Lung (tissue), 12 donors: ENCODE measurements around the gene SEPTIN8. TPM values are rescaled to one million over a fixed set of nuclear protein-coding genes. Genes with fewer than 3 reads are reported as not detected.

Source experiments
- ATAC-seq: fragments of 200-7000 bp; cut with Tn5 transposase; one replicate; pipeline ENCODE4 v1.9.1; 2020; ENCODE audit warnings: moderate number of reproducible peaks; ENCODE audit not compliant: insufficient read depth, low FRiP score
- DNase-seq, 3 donors: peaks; one replicate each; pipeline ENCODE4 v3.0.0-alpha.2; 2013 to 2017
- H3K27ac ChIP-seq, 2 donors: one replicate each; pipeline ENCODE4 v1.5.1; 2013; ENCODE audit warnings: mild to moderate bottlenecking in 2 of 2, moderate library complexity in 2 of 2, control low read depth in 1 of 2, inconsistent platforms in 1 of 2, low read depth in 1 of 2, low read length in 1 of 2
- H3K27me3 ChIP-seq, 3 donors: one replicate each; pipeline ENCODE4 v1.5.1; 2013; ENCODE audit warnings: low read length in 2 of 3; ENCODE audit not compliant: control insufficient read depth in 3 of 3, insufficient read depth in 3 of 3
- H3K36me3 ChIP-seq, 4 donors: one replicate each; pipeline ENCODE4 v1.5.1; 2013; ENCODE audit warnings: low read length in 4 of 4, mild to moderate bottlenecking in 1 of 4, moderate library complexity in 1 of 4; ENCODE audit not compliant: control insufficient read depth in 4 of 4, insufficient read depth in 4 of 4
- H3K4me1 ChIP-seq, 5 donors: one replicate each; pipeline ENCODE4 v1.5.1; 2013; ENCODE audit warnings: low read length in 5 of 5, mild to moderate bottlenecking in 2 of 5, moderate library complexity in 1 of 5; ENCODE audit not compliant: control insufficient read depth in 5 of 5, insufficient read depth in 5 of 5
- H3K4me3 ChIP-seq: one replicate; pipeline ENCODE4 v1.5.1; 2013; ENCODE audit warnings: mild to moderate bottlenecking, control low read depth, moderate library complexity
- H3K9ac ChIP-seq, 2 donors: one replicate each; pipeline ENCODE4 v1.5.1; 2013; ENCODE audit warnings: low read length in 2 of 2, control low read depth in 1 of 2; ENCODE audit not compliant: insufficient read depth in 1 of 2
- H3K9me3 ChIP-seq, 4 donors: one replicate each; pipeline ENCODE4 v1.5.1; 2013; ENCODE audit warnings: low read length in 3 of 4, mild to moderate bottlenecking in 1 of 4, moderate library complexity in 1 of 4; ENCODE audit not compliant: control insufficient read depth in 4 of 4, insufficient read depth in 3 of 4
- CTCF ChIP-seq: IDR thresholded peaks from 2 replicates; pipeline ENCODE4 v1.5.1; 2012; ENCODE audit warnings: mild to moderate bottlenecking; ENCODE audit errors: control extremely low read depth, extremely low read depth
- WGBS, 2 donors: extraction: QIAGEN DNeasy Blood & Tissue Kit; methylation state at CpG; one replicate each; pipeline ENCODE4 v1.1.7; 2013; 5-methylcytosine and 5-hydroxymethylcytosine counted together
- polyA plus RNA-seq, 2 donors: library from polyadenylated mRNA; stranded (reverse); fragments of 200-250 nt; gene quantifications; one replicate each; pipeline ENCODE4 v1.2.1, GENCODE V29; 2013
- total RNA-seq, 2 donors: library from RNA; depleted of rRNA in 1 of 2; stranded (reverse); fragments of >200 nt in 1 of 2; gene quantifications; one replicate each; pipeline ENCODE4 v1.2.1, GENCODE V29; 2014 to 2021
- donor health status: control.
- donor health status: control.
- donor health status: Bipolar disorder and iron deficiency.
- donor health status: healthy.
- donor health status: DM: yes; HTN: yes; CAD: no.

SEPTIN8 gene
- total and polyA plus RNA-seq, 4 donors: 12.4 to 37.8 (median 22.0) TPM

- peaks cover 3 to 19% (median 16%) of the 10 kb centered on the region in 4 donors for H3K36me3 ChIP-seq
- H3K27me3 ChIP-seq: peaks cover 0 to 2% (median 0%) of the 10 kb centered on the region in 3 donors
- ATAC-seq (no peak), DNase-seq (peak in 2 of 3 donors; percentile 35 to 50)
- no peaks in the 10 kb centered on the region for H3K9me3 ChIP-seq
- H3K4me3 ChIP-seq: no peak overlapping the region
- no peak overlapping the region for H3K9ac ChIP-seq
- no peaks in the 10 kb centered on the region for H3K4me1 ChIP-seq
- no peak overlapping the region for H3K27ac ChIP-seq
- no peak for TF ChIP-seq CTCF
Measured at GRCh38 chr5:132754947-132755346, 22.1 kb downstream of the SEPTIN8 start.

- Histone ChIP-seq H3K4me3 (no peak overlapping the region), H3K9me3 (no peaks in the 10 kb centered on the region), H3K36me3 (peaks cover 3 to 16% (median 10%) of the 10 kb centered on the region in 4 donors), H3K4me1 (no peaks in the 10 kb centered on the region), H3K27ac (no peak overlapping the region), H3K27me3 (peaks cover 0 to 5% (median 0%) of the 10 kb centered on the region in 3 donors), H3K9ac (no peak overlapping the region)
- WGBS, 2 donors: 96 to 97% methylated on average over 4 of the region's 4 CpGs
- no peak for TF ChIP-seq CTCF
- no peak for DNase-seq
- ATAC-seq: no peak
Measured at GRCh38 chr5:132754111-132754510, 22.9 kb downstream of the SEPTIN8 start.

GRCh38 chr5:132753135-132753987, 23.7 kb downstream of the SEPTIN8 start:
- DNase-seq: peak in 1 of 3 donors; percentile 13
- no peak overlapping the region for H3K27ac ChIP-seq
- peaks cover 2 to 12% (median 8%) of the 10 kb centered on the region in 4 donors for H3K36me3 ChIP-seq
- no peak for ATAC-seq
- no peak overlapping the region for H3K9ac ChIP-seq
- H3K9me3 ChIP-seq: no peaks in the 10 kb centered on the region
- H3K4me3 ChIP-seq: no peak overlapping the region
- H3K27me3 ChIP-seq: peaks cover 0 to 12% (median 4%) of the 10 kb centered on the region in 3 donors
- TF ChIP-seq CTCF: no peak
- H3K4me1 ChIP-seq: no peaks in the 10 kb centered on the region
- 78 to 86% methylated on average over 2 of the region's 2 CpGs for WGBS, 2 donors
